Glomerular visceral epithelial cell (primary cell): ENCODE data around the gene TMEM141.

Experiments
- DNase-seq: peaks from one replicate; pipeline ENCODE4 v3.0.0-alpha.2; 2016; ENCODE audit errors: extremely low spot score

The TMEM141 gene

DNA sequence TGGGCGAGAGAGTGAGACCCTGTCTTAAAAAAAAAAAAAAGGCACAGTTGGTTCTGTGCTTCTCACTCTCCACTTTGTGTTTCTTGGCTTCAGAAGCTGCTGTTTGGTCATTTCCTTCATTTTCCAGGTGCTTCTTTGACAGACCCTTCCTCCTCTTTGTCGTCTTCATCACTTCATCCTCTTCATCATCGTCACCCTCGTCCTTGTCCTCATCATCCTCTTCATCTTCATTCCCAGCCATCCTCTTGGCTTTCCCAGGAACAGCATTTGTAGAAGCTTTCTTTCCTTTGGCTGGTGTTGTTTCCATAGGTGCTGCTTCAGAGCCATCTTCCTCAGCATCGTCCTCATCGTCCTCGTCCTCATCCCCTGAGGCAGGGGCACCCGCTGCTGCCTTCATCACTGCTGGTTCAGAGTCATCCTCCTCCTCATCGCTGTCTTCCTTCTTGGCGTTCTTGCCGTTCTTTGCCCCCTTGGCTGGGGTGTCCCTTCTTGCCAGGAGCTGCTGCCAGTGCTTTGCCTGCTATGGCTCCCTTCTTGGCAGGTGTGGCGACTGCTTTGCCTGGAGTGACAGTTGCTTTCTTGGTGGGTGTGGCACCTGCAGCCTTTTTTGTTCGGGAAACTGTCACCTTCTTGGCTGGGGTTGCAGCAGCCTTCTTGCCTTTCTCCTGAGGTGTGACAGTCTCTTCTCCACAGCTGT lies 23.7 kb downstream of the TMEM141 start:
- no peak for DNase-seq

DNA sequence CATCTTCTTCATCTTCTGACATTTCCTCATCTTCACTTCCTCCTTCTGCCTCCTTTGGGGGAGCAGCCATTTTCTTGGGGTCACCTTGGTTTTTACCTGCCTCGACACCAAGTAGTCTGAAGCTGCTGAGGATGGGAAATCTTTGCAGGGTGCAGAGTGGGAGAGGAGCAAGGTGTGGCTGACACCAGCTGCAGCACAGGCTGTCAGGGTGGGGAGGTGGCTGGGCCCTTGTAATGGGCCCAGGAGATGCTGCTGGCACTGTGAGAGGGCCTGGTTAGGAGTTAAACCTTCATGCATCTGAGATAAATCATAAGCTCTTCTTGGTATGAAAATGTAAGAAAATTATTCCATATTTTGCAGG lies 24.3 kb downstream of the TMEM141 start:
- DNase-seq, result no peak

DNA sequence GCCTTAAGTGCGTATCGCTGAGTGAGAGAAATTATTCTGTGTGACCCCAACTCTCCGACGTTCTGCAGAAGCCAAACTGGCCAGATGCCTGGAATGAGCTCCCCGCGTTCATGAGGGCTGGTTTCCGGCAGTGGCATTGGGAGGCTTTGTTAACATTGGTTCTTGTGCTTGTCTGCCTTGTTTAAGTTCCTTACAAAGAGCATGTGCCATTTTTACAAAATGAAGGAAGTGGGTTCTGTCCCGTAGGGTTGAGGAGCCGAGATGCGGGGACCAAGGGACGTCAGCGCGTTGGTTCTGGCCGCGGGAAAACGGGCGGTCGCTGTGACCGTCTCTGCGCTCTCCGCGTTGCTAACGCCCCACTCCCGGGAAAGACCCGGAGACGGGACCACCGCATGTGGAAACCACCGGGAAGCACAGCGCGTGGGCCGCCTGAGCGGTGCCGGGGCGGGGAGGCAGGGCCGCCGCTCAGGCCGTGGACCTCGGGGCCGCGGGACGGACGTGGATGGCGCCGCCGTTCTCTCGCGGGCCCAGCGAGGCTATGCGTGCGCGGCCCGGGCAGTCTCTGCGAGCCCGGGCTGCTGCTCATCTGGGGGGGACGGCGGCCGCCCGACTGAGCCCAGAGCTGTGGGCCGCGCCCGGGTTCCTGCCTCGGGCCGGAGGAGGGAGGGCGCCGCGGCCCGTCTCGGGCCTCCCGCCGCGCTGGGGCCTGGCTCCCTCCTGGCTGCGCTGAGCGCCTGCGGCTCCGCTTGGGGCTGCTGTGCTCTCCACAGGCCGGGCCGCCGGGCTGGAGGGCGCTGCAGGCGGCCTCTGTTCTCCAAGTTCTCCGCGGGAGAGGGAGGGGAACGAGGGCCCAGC lies 30.1 kb downstream of the TMEM141 start:
- DNase-seq, result no peak

DNA sequence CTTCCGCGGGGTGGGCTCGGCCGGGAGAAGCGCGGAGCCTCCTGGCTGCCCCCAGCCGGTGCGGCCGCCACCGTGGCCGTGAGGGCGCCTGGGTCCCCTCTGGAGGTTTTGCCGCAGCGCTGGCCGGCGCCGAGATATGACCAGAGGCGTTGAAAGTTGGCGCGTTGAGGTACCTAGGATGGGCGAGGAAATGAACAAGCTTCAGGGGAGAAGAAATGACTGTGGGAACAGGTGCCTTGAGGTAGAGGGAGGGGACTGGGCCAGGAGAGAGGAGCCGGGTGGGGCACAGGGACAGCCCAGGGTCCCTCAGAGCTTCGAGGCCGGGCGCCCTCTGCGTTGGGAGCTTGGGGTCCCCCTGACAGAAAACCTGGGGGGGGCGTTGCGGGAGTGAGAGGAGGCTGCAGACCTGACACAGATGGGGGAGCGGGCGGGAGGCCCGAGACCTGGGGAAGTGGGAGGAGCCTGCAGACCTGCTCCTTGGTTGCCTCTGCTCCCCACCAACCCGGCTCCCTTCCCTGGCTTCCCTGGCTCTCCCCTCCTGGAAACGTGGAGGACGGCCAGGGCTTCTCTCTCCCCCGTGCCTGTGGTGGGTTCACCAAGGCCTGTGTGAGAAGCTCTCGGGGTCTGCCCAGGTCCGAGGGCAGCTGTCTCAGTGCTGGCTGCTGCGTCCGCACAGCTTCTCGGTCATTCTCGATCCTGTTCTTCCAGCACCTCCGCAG lies 30.8 kb downstream of the TMEM141 start:
- no peak for DNase-seq

DNA sequence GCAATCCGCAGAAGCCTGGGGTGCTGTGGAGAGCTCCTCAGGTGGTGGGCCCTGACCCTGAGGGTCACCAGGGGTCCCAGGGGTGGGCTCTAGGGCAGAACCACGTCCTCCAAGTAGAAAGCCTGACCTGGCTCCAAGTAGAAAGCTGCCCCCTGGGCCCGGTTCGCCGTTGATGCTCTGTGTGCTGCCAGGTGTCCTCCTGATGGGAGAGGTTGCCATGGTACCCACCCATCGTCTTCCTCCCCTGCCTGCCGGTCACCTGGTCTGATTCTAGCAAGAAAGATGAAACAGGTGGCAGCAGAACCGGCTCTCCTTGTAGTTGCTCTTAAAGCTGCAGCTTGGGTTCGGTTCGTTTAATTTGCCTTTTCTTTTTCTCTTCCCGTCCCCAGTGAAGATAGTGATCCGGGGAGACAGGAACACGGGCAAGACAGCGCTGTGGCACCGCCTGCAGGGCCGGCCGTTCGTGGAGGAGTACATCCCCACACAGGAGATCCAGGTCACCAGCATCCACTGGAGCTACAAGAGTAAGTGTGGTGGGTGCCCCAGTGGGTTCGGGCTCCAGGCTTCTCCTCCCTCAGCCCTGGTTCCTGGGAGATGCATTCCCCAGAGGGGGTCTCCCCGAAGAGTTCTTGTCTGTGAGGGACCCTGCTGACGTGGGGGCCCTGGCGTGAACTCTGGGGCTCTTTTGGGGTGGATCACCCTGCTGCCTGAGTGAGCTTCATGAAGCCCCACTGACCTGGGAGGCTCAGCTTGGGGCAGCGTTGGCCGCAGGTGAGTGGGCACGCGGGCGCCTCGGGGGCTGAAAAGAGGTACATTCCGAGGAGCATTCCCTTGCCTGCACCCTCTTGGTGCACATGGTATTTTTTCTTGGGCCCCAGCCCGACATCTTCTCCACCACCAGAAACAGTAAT lies 32.2 kb downstream of the TMEM141 start:
- no peak for DNase-seq

DNA sequence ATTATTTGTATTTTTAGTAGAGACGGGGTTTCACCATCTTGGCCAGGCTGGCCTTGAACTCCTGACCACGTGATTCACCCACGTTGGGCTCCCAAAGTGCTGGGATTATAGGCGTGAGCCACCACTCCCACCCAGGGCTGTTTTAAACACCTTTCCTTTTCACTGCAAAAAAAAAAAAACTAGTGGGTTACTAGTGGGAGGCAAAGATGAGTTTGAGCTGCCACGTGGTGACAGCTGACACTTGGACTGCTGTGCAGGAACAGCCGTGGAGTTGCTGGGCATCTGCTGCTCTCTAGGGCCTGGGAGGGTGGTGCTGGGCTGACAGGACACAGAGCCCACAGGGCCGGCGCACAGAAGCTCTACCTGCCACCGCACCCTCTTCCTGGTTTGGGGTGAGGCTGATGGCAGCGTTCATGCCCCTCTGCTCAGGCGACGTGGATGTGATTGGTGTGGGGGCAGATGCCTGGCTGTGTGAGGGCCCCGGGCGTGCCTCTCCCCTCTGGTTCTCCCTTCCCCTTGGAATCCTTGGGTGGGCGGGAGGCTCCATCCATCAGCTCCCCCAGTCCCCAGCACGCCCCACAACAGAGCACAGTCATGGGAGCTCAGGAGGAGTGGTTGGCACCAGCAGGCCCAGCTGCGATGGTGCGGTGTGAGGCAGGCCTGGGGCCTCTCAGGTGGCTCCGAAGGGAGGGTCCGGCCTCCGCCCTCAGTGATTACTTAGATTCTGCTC lies 33.5 kb downstream of the TMEM141 start:
- DNase-seq, result no peak

DNA sequence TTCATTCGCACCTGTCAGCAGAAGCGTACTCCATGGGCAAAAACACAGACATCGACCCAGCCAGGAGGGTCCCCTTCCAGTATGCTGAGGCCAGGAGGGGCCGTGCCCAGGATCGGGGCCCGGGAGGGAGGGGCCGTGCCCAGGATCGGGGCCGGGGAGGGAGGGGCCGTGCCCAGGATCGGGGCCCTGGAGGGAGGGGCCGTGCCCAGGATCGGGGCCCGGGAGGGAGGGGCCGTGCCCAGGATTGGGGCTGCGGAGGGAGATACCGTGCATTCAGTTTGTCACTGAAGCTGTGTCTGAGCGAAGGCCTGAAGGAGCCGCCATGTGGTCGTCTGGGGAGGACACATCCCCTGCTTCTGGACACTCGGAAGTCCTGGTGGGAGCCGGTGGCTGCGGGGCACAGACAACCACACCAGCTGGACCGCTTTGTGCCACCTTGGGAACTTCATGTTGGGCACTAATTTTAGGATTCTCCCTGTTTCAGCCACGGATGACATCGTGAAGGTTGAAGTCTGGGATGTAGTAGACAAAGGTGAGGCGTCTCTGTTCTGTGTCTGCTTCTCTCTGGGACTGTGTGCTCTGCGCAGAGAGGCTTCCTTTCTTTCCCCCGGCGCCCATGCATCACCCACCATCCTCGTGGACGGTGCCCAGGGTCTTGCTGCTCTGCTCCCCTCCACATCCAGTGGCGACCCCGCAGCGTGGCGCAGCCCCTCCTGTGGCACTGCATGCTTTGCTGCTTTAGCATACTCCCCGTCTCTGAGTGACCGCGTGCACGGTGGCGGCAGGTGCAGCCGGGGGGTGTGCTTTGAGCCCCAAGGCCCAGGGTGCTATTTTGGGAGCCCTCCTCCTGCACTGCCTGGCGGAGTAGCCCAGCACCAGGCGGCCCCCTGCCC lies 34.4 kb downstream of the TMEM141 start:
- DNase-seq, result no peak

DNA sequence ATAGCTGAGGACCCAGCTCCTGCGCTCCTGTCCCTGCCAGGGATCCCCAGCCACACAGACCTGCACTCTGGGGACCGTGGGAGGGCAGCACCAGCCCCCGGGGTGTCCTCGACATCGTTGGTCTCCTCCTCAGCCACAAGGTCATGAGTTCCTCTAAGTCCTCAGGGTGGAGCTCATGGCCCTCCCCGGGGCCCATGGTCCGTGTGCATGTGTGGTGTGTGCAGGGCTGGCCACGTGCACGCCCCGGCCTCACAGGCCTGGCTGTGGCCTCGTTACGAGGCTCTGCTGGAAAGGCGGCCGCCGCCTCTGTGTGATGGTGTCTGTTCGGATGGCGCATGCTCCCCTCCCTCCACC lies 35.0 kb downstream of the TMEM141 start:
- DNase-seq, result no peak

DNA sequence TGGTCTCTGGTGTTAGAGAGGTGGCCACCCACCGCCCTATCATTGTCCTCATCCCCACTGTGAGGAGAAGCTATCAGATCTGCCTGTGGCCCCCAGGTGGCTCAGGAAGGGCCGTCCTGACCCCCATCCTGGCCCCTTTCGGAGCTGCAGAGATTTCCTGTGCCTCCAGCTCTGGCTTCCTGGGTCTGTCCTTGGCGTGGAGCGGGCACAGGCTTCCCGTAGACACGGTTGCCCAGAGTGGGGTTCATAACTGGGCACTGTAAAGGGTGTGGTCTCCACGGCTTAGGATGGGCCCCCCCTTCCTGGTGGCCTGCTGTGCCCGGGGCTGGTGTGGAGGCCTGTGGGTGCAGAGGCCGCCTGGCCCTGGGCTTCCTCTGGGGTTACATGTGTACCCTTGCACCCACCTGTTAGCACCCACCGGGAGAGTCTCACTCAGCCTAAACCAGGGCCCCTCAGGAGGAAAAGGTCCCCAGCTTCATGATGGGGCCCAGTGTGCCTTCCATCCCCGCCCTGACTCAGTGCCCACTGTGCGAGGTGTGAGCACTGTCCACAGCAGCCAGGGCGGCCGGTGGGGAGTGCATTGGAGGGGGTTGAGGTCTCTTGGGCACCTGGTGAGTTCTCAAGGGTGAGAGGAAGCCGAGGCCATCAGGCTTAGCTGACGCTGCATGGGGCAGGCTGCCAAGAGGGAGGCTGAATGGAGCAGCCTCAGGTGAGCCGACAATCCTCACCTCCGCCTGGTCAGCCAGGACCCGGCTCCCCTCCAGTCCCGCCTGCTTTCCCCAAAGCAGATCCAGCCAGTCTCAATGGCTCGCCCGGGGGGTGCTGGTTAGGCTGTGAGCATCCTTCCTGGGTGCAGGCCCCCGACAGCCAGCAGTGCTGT lies 35.8 kb downstream of the TMEM141 start:
- DNase-seq, result no peak

DNA sequence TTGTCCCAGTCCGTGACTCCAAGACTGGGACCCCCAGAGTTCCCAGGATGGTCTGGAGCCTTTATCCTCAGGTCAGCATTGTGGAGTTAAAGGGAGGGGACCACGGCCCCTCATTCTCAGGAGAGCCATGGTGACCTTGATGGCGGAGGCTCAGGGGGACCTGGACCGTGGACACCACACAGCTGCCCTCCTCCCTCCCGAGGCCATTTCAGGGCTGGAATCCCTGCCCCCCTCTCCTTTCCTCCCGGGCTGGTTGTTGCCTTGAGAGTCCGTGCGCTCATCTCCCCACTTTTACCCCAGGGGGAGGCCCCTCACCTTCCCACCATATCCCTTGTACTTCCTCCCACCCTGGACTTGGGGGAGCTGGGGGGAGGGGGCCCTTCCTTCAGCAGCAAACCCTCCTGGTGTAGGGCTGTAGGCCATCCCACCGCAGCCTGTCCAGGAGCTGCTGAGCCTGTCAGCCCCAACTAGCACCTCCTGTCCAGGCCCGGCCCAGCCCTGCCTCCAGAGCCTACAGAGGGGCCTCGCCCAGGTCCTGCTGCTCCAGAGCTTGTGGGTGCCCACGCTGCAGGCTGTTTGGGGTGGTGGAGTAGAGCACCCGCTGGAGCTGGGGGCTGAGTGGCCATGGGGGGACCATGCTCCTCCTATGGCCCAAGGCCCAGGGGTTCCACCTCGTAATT lies 36.8 kb downstream of the TMEM141 start:
- no peak for DNase-seq

DNA sequence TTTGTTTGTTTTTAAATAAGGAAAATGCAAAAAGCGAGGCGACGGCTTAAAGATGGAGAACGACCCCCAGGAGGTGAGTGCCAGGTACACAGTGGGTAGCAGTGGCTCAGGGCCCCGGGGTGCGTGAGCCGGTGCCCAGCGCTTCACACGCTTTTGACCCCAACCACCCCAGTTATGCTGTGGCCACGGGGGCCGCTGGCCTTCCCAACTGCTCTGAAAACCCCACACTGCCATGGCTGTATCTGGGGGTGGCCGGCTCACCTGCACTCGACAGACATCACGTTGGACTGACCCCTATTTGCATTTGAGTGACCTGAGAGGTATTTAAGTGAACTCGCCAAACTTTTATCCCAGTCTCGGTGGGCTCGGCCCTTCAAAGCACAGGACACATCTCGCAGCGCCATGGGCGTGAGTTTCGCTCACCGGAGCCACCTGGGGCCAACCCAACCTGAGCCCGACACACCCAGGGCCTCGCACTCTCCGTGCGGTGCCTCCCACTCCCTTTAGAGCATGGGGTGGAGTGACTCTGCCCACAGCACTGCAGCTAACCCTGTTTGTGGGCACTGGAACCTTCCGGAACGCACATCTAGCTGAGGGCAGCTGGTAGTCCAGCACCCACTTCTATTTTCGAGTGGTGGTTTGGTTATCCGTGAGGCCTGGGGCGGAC lies 37.5 kb downstream of the TMEM141 start:
- no peak for DNase-seq

DNA sequence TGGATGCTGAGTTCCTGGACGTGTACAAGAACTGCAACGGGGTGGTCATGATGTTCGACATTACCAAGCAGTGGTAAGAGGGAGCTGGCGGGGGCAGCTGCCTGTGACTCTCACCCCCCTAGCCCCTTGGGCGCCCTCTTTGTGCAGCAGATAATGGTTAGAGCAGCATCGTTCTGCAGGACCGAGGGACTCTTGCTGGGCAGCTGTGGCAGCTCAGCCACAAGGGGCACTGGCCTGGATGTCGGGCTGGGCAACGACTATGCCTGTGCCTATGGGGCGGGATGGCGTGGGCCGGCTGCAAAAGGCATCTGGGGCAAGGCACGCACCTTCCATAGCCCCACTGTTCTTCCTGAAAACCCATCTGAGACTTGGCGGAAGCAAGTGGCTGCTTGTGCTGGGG lies 38.3 kb downstream of the TMEM141 start:
- no peak for DNase-seq

DNA sequence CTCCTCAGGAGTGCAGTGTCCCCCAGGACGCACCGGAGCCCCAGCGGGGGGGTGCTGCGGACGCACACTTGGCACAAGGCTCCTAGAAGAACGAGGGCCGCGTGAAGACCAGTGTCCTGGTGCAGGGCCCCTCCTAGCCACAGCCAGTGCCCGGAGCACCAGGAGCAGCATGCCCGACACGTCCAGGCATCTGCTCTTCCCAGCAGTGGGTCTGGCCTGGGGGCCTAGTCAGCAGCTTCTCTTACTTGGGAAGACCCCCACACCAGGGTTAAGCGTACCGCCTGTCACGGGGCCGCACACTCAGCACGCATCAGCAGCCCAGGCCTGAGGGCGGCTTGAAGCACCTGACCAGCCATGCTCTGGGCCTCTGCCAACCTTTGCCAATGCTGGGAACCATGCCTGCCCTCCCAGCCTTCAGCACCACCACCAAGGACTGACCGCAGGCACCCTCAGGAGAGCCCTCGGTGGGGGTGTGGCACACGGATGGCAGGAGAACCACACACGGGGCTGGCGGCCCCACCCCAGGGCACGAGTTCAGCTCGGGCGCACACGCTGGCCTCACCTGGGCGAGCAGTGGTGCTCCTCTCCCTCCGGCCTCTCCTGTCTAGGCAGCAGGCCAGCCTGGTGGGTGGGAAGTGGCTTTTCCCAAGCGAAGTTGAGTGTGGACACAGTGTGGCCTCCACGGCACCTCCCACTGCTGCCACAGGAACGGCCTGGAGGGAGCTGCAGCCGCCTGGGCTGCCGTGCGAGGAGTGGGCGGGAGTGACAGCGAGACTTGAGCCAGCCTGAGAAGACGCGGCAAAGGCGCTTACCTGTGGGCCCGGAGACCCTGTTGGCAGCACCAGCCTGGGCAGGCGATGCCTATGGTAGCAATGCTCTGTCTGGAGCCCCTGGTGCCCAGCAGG lies 39.1 kb downstream of the TMEM141 start:
- DNase-seq, result no peak

DNA sequence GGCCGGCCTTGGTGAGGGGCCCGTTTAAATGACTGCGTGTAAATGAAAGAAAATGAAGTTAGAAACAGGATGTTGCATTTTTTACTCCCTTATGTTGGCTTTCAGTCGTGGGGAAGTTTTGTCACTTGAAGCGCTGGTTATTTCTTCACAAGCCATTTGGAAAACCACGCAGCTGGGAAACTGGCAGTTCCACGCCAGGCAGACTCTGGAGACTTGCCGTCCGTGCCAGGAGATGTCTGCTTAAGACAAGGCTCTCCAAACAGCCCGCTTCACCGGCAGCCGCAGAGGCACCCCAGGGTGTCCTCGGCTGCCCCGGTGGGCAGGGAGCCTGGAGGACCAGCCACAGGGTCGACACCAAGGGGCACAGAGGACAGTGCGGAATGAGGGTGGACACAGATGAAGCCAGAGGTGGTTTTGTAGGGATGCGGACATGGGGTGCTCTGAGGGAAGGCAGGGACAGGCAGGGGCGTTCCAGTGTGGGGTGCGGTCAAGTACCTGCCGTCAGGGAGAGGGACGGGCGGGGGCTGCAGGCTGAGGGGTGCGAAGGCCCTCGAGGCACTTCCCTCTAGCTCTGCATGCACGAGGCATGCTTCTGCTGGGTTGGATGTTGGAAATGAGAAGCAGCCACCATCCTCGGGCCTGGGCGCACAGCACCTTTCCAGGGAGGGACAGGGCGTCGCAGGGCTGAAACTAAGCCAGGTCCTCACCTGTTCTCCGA lies 40.0 kb downstream of the TMEM141 start:
- no peak for DNase-seq

DNA sequence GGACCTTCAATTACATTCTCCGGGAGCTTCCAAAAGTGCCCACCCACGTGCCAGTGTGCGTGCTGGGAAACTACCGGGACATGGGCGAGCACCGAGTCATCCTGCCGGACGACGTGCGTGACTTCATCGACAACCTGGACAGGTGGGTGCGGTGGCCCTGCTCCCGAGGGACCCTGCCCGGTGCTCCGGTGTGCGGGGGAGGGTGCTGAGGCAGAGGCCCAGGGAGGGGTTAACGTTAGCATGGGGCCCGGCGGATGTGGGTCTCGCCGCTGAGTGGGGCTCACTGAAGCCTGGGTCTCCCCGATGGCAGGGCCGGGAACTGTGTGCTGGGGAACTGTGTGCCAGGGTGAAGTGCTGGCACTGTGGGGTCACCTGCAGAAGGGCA lies 40.6 kb downstream of the TMEM141 start:
- DNase-seq, result no peak

DNA sequence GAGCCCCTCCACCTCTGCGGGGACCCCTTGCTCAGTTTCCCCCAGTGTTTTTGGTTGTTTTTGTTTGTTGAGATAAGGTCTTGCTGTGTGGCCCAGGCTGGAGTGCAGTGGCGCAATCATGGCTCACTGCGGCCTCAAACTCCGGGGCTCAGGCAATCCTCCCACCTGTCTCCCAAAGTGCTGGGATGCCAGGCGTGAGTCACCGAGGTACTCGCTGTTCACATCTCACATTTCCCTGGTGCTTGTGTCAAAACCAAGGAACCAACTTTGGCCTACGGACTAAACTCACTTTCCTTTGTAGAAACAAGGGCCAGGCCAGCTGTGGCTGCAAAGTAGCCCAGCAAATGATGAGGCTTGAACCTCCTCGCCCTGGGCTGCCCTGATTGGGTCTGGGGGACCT lies 41.4 kb downstream of the TMEM141 start:
- no peak for DNase-seq
